WTC11 (cell line): ENCODE measurements around the gene SUSD6. TPM values are rescaled to one million over a fixed set of nuclear protein-coding genes. Genes with fewer than 3 reads are reported as not detected.

Source experiments
- ATAC-seq: fragments of 200-7000 bp; cut with Tn5 transposase; 2 replicates; pipeline ENCODE4 v1.10.0; 2021; ENCODE audit warnings: mild to moderate bottlenecking, moderate library complexity
- CTCF ChIA-PET: fragments of 300-600 bp; sonication (Branson Sonifier 250); formaldehyde crosslinking; loops from one replicate; lab custom pipeline; 2021; ENCODE audit warnings: antibody characterized with exemption; lab: Charles Lee
- POLR2A ChIA-PET: fragments of 350-600 bp; sonication (Branson Sonifier 250); formaldehyde crosslinking; loops from one replicate; lab custom pipeline; 2021; ENCODE audit warnings: antibody characterized with exemption; lab: Charles Lee
- DNase-seq: peaks from one replicate; pipeline ENCODE4 v3.0.0; 2021; ENCODE audit warnings: low spot score
- H3K27ac Mint-ChIP-seq: 2 replicates; pipeline ENCODE4 v1.8.0; 2021; ENCODE audit warnings: mixed read lengths
- H3K27me3 Mint-ChIP-seq: 2 replicates; pipeline ENCODE4 v1.8.0; 2021; ENCODE audit warnings: low read depth, mild to moderate bottlenecking, moderate library complexity, mixed read lengths
- H3K36me3 Mint-ChIP-seq: 2 replicates; pipeline ENCODE4 v1.8.0; 2021; ENCODE audit warnings: mixed read lengths
- H3K4me1 Mint-ChIP-seq: 2 replicates; pipeline ENCODE4 v1.8.0; 2022; ENCODE audit warnings: mixed read lengths
- H3K4me3 Mint-ChIP-seq: 2 replicates; pipeline ENCODE4 v1.8.0; 2021; ENCODE audit warnings: mild to moderate bottlenecking, moderate library complexity, mixed read lengths
- H3K9me3 Mint-ChIP-seq: 2 replicates; pipeline ENCODE4 v1.8.0; 2021; ENCODE audit warnings: mixed read lengths
- AR ChIP-seq: fragments of 250-450 bp; sonication (Bioruptor Pico); IDR thresholded peaks from 2 replicates; pipeline ENCODE4 v1.9.0; 2021; ENCODE audit warnings: mild to moderate bottlenecking
- ATF2 ChIP-seq: sonication (generic); formaldehyde crosslinking; IDR thresholded peaks from 2 replicates; pipeline ENCODE4 v1.8.1; 2022; ENCODE audit warnings: low read depth, missing genetic modification reagents, borderline replicate concordance
- ATF3 ChIP-seq: sonication (generic); formaldehyde crosslinking; conservative IDR thresholded peaks from 2 replicates; pipeline ENCODE4 v1.8.1; 2022; ENCODE audit warnings: mild to moderate bottlenecking, missing genetic modification reagents
- CBFB ChIP-seq: sonication (generic); formaldehyde crosslinking; IDR thresholded peaks from 2 replicates; pipeline ENCODE4 v1.8.1; 2022; ENCODE audit warnings: mild to moderate bottlenecking, low read depth, missing genetic modification reagents
- CREB1 ChIP-seq: sonication (generic); formaldehyde crosslinking; IDR thresholded peaks from 2 replicates; pipeline ENCODE4 v1.8.0; 2023; ENCODE audit warnings: mild to moderate bottlenecking, missing genetic modification reagents
- CREM ChIP-seq: sonication (generic); formaldehyde crosslinking; IDR thresholded peaks from 2 replicates; pipeline ENCODE4 v1.8.1; 2022; ENCODE audit warnings: mild to moderate bottlenecking, missing genetic modification reagents, moderate library complexity
- E2F1 ChIP-seq: sonication (generic); formaldehyde crosslinking; IDR thresholded peaks from 2 replicates; pipeline ENCODE4 v1.8.0; 2022; ENCODE audit warnings: mild to moderate bottlenecking, missing genetic modification reagents
- E2F5 ChIP-seq: sonication (generic); formaldehyde crosslinking; IDR thresholded peaks from 2 replicates; pipeline ENCODE4 v1.8.1; 2022; ENCODE audit warnings: mild to moderate bottlenecking, moderate library complexity, missing genetic modification reagents
- ELF4 ChIP-seq: sonication (generic); formaldehyde crosslinking; IDR thresholded peaks from 2 replicates; pipeline ENCODE4 v1.8.1; 2022; ENCODE audit warnings: low read depth, mild to moderate bottlenecking, moderate library complexity, missing genetic modification reagents
- EMX1 ChIP-seq: fragments of 250-450 bp; sonication (Bioruptor Pico); IDR thresholded peaks from 2 replicates; pipeline ENCODE4 v1.8.0; 2021; ENCODE audit warnings: mild to moderate bottlenecking
- GTF2I ChIP-seq: fragments of 250-450 bp; sonication (Bioruptor Pico); conservative IDR thresholded peaks from 2 replicates; pipeline ENCODE4 v1.4.0; 2021; ENCODE audit warnings: mild to moderate bottlenecking
- MAX ChIP-seq: sonication (generic); formaldehyde crosslinking; IDR thresholded peaks from 2 replicates; pipeline ENCODE4 v1.8.0; 2022; ENCODE audit warnings: mild to moderate bottlenecking, missing genetic modification reagents
- NR1H2 ChIP-seq: sonication (generic); formaldehyde crosslinking; IDR thresholded peaks from 2 replicates; pipeline ENCODE4 v1.9.0; 2021; ENCODE audit warnings: mild to moderate bottlenecking, moderate library complexity, missing genetic modification reagents
- NR2C2 ChIP-seq: sonication (generic); formaldehyde crosslinking; IDR thresholded peaks from 2 replicates; pipeline ENCODE4 v1.8.0; 2022; ENCODE audit warnings: mild to moderate bottlenecking, missing genetic modification reagents
- NR3C1 ChIP-seq: sonication (generic); formaldehyde crosslinking; conservative IDR thresholded peaks from 2 replicates; pipeline ENCODE4 v1.8.1; 2023; ENCODE audit warnings: low read depth, mild to moderate bottlenecking, missing genetic modification reagents
- PREB ChIP-seq: sonication (generic); formaldehyde crosslinking; IDR thresholded peaks from 2 replicates; pipeline ENCODE4 v1.8.1; 2022; ENCODE audit warnings: mild to moderate bottlenecking, missing genetic modification reagents, moderate library complexity, borderline replicate concordance
- TCF7 ChIP-seq: sonication (generic); formaldehyde crosslinking; IDR thresholded peaks from 2 replicates; pipeline ENCODE4 v1.8.0; 2022; ENCODE audit warnings: mild to moderate bottlenecking, low read depth, missing genetic modification reagents, moderate library complexity
- ZMAT4 ChIP-seq: fragments of 250-450 bp; sonication (Bioruptor Pico); IDR thresholded peaks from 2 replicates; pipeline ENCODE4 v1.9.0; 2021; ENCODE audit warnings: mild to moderate bottlenecking
- ZNF317 ChIP-seq: sonication (generic); formaldehyde crosslinking; IDR thresholded peaks from 2 replicates; pipeline ENCODE4 v1.8.1; 2023; ENCODE audit warnings: low read depth, mild to moderate bottlenecking, moderate library complexity, missing genetic modification reagents, borderline replicate concordance
- ZNF416 ChIP-seq: fragments of 250-450 bp; sonication (Bioruptor Pico); IDR thresholded peaks from 2 replicates; pipeline ENCODE4 v1.9.0; 2021; ENCODE audit warnings: mild to moderate bottlenecking, inconsistent platforms
- total RNA-seq: library from RNA; stranded (reverse); gene quantifications from 3 replicates; pipeline ENCODE4 v1.2.3, GENCODE V29; 2021

SUSD6 gene
- total RNA-seq, 1 experiment from 2014 or later, result 10.1 TPM

- TF ChIP-seq NR1H2 (CRISPR knock-in tag), result no peak
- TF ChIP-seq EMX1, result no peak
- no peak for TF ChIP-seq ZNF317
- TF ChIP-seq ATF2, result no peak
- TF ChIP-seq CREM (CRISPR knock-in tag), result no peak
Observed at GRCh38 chr14:69664865-69665526, 53.6 kb downstream of the SUSD6 start (continued).

GRCh38 chr14:69665631-69666030, 54.2 kb downstream of the SUSD6 start:
- H3K27ac Mint-ChIP-seq, result no peak overlapping the region
- TF ChIP-seq ZNF416 (CRISPR knock-in tag) (no peak), AR (CRISPR knock-in tag) (no peak), ELF4 (CRISPR knock-in tag) (no peak), NR3C1 (CRISPR knock-in tag) (no peak), E2F1 (no peak), ATF2 (no peak), ZMAT4 (no peak), CREB1 (CRISPR knock-in tag) (no peak), TCF7 (CRISPR knock-in tag) (no peak), NR2C2 (CRISPR knock-in tag) (no peak), ATF3 (CRISPR knock-in tag) (no peak)
- H3K4me1 Mint-ChIP-seq, result peaks cover 27% of the 10 kb centered on the region
- no peak for DNase-seq
- CTCF ChIA-PET, result interaction anchor here (0.6 to 1.4 kb wide), 2 partner anchors 61 to 62 kb away, joined by 3 read pairs; no protein-coding TSS in a partner anchor
- no peaks in the 10 kb centered on the region for H3K36me3 Mint-ChIP-seq
- ATAC-seq, result no peak
- H3K4me3 Mint-ChIP-seq, result no peak overlapping the region
- no peaks in the 10 kb centered on the region for H3K27me3 Mint-ChIP-seq
- POLR2A ChIA-PET, result no interaction called here
- no peaks in the 10 kb centered on the region for H3K9me3 Mint-ChIP-seq

- Mint-ChIP-seq H3K4me3 (no peak overlapping the region), H3K27me3 (no peaks in the 10 kb centered on the region), H3K9me3 (no peaks in the 10 kb centered on the region), H3K36me3 (no peaks in the 10 kb centered on the region), H3K27ac (no peak overlapping the region), H3K4me1 (peaks cover 26% of the 10 kb centered on the region)
- ATAC-seq (no peak), DNase-seq (no peak)
- no peak for TF ChIP-seq ATF2
- TF ChIP-seq GTF2I (CRISPR knock-in tag), result no peak
- TF ChIP-seq MAX (CRISPR knock-in tag), result no peak
- TF ChIP-seq CBFB (CRISPR knock-in tag), result no peak
- TF ChIP-seq E2F5 (CRISPR knock-in tag), result no peak
- no peak for TF ChIP-seq PREB (CRISPR knock-in tag)
- ChIA-PET POLR2A (no interaction called here), CTCF (no interaction called here)
Observed at GRCh38 chr14:69666112-69666511, 54.7 kb downstream of the SUSD6 start.
